ENCODE measurements around the gene MED26. TPM values are rescaled to one million over a fixed set of nuclear protein-coding genes. Genes with fewer than 3 reads are reported as not detected.

The MED26 gene
- total RNA-seq, 1 experiment from 2014 or later, result 11.4 TPM

GRCh38 chr19:16613841-16614240, 14.2 kb downstream of the MED26 start:
- no peak overlapping the region for H2AK5ac ChIP-seq (ENCODE audit: insufficient read length, low read length)
- TF ChIP-seq CTCF (conservative IDR thresholded peaks at IDR 0.05), result no peak
- H3K4me3 Mint-ChIP-seq, result no peak overlapping the region
- no peak overlapping the region for H3T11ph ChIP-seq (ENCODE audit: low read length)
- no peak overlapping the region for H2BK20ac ChIP-seq (ENCODE audit: low read depth, low read length, poor library complexity, severe bottlenecking)
- no peaks in the 10 kb centered on the region for H3K9me3 ChIP-seq (ENCODE audit: control insufficient read depth, low read depth, low read length)
- no peak overlapping the region for H2BK15ac ChIP-seq (ENCODE audit: low read depth, low read length)
- no peak overlapping the region for H3K18ac ChIP-seq (ENCODE audit: insufficient read length, low read depth, low read length)
- H3K4me2 ChIP-seq (ENCODE audit: insufficient read depth, insufficient read length, low read length), result no peak overlapping the region
- no peak overlapping the region for H2AFZ ChIP-seq (ENCODE audit: low read length)
- H3K56ac ChIP-seq (ENCODE audit: insufficient read length, low read depth, low read length), result no peak overlapping the region
- H3K27me3 Mint-ChIP-seq (ENCODE audit: low read depth), result no peaks in the 10 kb centered on the region; the same call in 1 of the 2 replicates
- H4K8ac ChIP-seq (replicated peaks; ENCODE audit: insufficient read length, low read depth, low read length), result no peak overlapping the region
- no peak overlapping the region for H3K23ac ChIP-seq (ENCODE audit: insufficient read length, low read depth, low read length)
- no CpG with 5 or more reads among the region's 2 CpGs for WGBS (ENCODE audit: extremely low coverage, insufficient read length, low lambda C conversion rate)
- no peak overlapping the region for H3K9ac ChIP-seq (ENCODE audit: extremely low read depth, insufficient read length, low read length)
- no peaks in the 10 kb centered on the region for H4K20me1 ChIP-seq (ENCODE audit: control insufficient read depth, insufficient read depth, insufficient read length)
- H2BK5ac ChIP-seq (ENCODE audit: insufficient read length, low read length), result no peak overlapping the region
- DNase-seq, result no peak
- no peak overlapping the region for H3K14ac ChIP-seq (ENCODE audit: insufficient read depth, low read length)
- no peak overlapping the region for H4K5ac ChIP-seq (ENCODE audit: insufficient read length, low read depth, low read length)
- H3K27ac Mint-ChIP-seq, result peak overlapping the region in 2 of 3 experiments; percentile 5 to 73; a peak in 1 of 7 replicates
- peaks cover 53% of the 10 kb centered on the region; the same call in 1 of the 2 replicates for H3K79me2 ChIP-seq (ENCODE audit: insufficient read depth, low read length)
- no peak overlapping the region for H2BK120ac ChIP-seq (ENCODE audit: low read depth, low read length, poor library complexity, severe bottlenecking)
- no peak overlapping the region for H2BK12ac ChIP-seq (ENCODE audit: insufficient read length, low read depth, low read length)
- no peaks in the 10 kb centered on the region for H3K36me3 Mint-ChIP-seq (ENCODE audit: insufficient read depth in 1 of 3, low read depth in 3 of 3)
- peaks cover 25 to 26% of the 10 kb centered on the region in 2 experiments for H3K4me1 Mint-ChIP-seq
- H3K4me1 ChIP-seq (ENCODE audit: insufficient read depth, low read length), result peaks cover 3% of the 10 kb centered on the region; the same call in 1 of the 2 replicates
- H3K23me2 ChIP-seq (ENCODE audit: insufficient read length, low read depth, low read length, poor library complexity, severe bottlenecking), result no peaks in the 10 kb centered on the region
- H3K27me3 ChIP-seq (ENCODE audit: insufficient read depth, low read length), result no peaks in the 10 kb centered on the region
- peaks cover 21% of the 10 kb centered on the region for H3K79me1 ChIP-seq (ENCODE audit: insufficient read depth, low read depth, low read length, poor library complexity, severe bottlenecking)
- no peaks in the 10 kb centered on the region for H3K9me3 Mint-ChIP-seq
- no peak overlapping the region for H4K91ac ChIP-seq (ENCODE audit: insufficient read length, low read depth, low read length)
- no peak overlapping the region for H3K27ac ChIP-seq (ENCODE audit: insufficient read length, low read depth, low read length)
- no peak overlapping the region for H3K4ac ChIP-seq (ENCODE audit: low read depth, low read length)
